Stimulated activated CD8-positive, alpha-beta memory T cell treated with anti-CD3 and anti-CD28 coated beads, Interleukin-2, amount 100 ng/mL, for 1 hour (primary cell): ENCODE results near the gene LRCH3.
"Not testable (repeated sequence)": the region's sequence is repeated elsewhere in the genome, so short reads cannot be mapped to it uniquely, and the experiment has no call there.

ENCODE experiments used
- DNase-seq, 2 donors: peaks; one replicate each; pipeline ENCODE4 v3.0.0-alpha.2; 2020; ENCODE audit warnings: low read depth in 2 of 2

The LRCH3 gene

DNA sequence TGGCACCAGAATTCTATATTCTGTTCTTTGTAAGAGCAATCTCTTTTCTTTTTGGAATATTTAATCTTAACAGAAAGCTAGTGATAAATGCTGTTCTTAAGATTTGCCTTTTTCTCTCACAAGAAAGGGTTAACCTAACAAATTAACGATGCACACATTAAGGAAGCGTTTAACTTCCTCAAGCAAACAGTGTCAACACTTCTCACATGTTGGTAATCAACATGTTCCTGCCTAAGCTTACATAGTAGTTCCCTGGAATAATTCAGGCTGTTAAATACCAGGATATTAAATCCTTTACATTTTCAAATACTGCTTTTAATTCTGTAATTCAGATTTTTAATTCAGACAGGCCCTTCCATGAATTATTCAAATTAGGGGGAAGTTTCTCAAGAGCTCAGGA is 91.5 kb downstream of the LRCH3 start:
- DNase-seq = no peak

DNA sequence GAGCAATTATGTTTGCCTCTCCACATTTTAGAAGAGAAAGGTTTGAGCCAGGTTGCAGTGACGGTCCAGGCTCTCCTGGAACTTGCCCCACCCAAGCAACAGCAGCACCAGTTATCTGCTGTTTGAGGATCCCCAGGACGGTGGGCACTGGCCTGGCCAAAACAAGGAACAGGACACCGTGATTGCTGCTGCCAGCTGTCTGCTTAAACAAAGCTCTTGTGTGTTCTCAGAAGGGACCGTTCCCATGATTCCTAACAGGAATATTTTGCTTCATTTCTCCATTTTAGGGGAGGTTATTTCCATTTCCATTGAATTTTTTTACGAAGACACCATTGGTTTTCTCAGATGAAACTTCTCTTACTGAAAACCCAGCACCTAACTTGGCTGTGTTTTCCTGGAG is 92.5 kb downstream of the LRCH3 start:
- no peak for DNase-seq

- not testable (repeated sequence) for DNase-seq
Observed at GRCh38 chr3:197884330-197884729, 93.3 kb downstream of the LRCH3 start.

GRCh38 chr3:197886052-197886451 is 95.0 kb downstream of the LRCH3 start:
- not testable (repeated sequence) for DNase-seq

DNA sequence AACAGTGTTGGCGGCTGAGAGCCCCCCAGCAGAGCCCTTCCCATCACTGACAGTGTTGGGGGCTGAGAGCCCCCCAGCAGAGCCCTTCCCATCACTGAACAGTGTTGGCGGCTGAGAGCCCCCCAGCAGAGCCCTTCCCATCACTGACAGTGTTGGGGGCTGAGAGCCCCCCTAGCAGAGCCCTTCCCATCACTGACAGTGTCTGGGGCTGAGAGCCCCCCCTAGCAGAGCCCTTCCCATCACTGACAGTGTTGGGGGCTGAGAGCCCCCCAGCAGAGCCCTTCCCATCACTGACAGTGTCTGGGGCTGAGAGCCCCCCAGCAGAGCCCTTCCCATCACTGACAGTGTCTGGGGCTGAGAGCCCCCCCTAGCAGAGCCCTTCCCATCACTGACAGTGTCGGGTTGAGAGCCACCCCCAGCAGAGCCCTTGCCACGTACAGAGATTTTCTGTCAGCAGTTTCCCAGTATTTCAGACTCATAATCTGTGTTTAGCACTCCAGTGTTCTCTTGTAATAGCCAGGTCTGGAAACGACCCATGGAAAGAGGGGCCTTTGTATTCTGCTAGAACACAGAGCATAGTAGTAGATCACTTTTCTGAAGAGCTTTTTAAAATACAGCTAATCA is 96.5 kb downstream of the LRCH3 start:
- not testable (repeated sequence) for DNase-seq

DNA sequence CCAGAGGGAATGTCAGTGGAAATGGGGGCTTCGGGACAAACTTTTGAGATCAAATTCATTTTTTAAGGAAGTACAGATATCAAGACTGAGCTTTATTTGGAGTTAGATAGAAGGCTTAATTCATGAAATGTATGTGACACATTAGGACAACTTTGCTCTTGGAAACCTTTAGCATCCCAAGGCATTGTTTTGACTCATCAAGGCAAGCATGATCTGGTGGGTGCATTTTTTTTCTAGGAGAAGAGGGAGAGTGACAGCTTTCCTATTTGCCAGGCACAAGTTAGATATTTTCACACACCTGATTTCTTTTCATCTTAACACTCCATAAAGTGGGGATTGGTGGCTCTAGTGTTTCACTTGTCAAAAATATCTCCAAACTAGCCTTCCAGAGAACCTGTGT is 97.5 kb downstream of the LRCH3 start:
- no peak for DNase-seq

GRCh38 chr3:197889204-197889930 is 98.3 kb downstream of the LRCH3 start:
- no peak for DNase-seq

GRCh38 chr3:197890693-197891092 is 99.6 kb downstream of the LRCH3 start:
- no peak for DNase-seq

GRCh38 chr3:197892162-197892561 is 101.1 kb downstream of the LRCH3 start:
- DNase-seq = no peak

GRCh38 chr3:197896421-197896820 is 105.4 kb downstream of the LRCH3 start:
- no peak for DNase-seq

- DNase-seq = no peak
Observed at GRCh38 chr3:197899833-197900478, 108.9 kb downstream of the LRCH3 start.

GRCh38 chr3:197901626-197902025 is 110.6 kb downstream of the LRCH3 start:
- DNase-seq = no peak

- DNase-seq = peak; percentile 41 to 56
Observed at GRCh38 chr3:197906023-197906849, 115.2 kb downstream of the LRCH3 start.

DNA sequence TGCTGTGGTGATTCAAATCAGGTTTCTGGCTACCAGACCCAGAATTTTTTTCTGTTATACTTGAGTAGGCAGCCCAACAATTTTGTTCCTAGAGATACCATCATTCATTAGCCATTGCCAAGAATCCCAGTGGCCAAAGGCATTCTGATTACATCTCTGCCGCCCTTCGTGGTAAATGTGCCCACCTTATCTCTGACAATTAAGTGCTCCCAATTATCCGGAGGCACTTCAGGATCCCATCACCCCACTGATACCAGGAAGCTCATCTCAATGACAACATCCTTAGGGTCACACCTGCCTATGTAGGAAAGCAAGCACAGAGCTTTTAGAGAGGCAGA is 115.8 kb downstream of the LRCH3 start:
- no peak for DNase-seq

GRCh38 chr3:197907196-197907595 is 116.1 kb downstream of the LRCH3 start:
- DNase-seq = no peak

DNA sequence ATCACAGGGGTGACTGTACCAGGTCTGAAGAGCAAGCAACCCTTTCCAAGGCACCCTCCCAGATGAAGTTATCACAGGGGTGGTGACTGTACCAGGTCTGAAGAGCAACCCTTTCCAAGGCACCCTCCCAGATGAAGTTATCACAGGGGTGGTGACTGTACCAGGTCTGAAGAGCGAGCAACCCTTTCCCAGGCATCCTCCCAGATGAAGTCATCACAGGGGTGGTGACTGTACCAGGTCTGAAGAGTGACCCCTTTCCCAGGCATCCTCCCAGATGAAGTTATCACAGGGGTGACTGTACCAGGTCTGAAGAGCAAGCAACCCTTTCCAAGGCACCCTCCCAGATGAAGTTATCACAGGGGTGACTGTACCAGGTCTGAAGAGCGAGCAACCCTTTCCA is 117.5 kb downstream of the LRCH3 start:
- not testable (repeated sequence) for DNase-seq

DNA sequence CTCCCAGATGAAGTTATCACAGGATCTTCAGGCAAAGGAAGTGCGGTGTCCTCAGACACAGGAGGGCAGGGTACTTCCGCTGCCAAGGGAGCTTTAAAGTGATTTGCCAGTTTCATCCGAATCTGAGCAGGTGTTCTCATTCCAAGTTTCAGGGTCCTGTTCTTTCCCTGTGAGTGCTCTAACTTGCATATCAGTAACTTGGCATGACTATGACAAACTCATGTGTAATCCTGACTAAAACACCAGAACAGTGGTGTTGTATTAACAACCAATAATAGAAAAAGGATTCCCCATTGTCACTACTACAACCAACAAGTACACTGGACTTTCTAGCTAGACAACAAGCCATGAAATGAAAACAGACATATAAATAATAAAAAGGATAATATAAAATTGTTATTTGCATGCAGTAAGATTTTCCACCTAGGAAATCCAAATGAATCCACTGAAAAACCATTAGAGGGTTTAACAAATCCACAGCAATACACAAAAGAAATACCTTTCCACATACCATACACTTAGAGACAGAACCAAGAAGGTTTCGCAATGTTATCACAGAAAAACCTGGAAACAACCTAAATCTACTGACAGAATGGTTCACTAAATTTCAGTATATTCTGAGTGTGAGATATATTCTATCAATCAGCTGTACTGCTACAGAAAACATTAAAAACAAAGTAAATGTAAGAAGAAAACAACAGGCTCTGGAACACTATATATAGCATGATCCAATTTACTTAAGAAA is 118.1 kb downstream of the LRCH3 start:
- no peak for DNase-seq

DNA sequence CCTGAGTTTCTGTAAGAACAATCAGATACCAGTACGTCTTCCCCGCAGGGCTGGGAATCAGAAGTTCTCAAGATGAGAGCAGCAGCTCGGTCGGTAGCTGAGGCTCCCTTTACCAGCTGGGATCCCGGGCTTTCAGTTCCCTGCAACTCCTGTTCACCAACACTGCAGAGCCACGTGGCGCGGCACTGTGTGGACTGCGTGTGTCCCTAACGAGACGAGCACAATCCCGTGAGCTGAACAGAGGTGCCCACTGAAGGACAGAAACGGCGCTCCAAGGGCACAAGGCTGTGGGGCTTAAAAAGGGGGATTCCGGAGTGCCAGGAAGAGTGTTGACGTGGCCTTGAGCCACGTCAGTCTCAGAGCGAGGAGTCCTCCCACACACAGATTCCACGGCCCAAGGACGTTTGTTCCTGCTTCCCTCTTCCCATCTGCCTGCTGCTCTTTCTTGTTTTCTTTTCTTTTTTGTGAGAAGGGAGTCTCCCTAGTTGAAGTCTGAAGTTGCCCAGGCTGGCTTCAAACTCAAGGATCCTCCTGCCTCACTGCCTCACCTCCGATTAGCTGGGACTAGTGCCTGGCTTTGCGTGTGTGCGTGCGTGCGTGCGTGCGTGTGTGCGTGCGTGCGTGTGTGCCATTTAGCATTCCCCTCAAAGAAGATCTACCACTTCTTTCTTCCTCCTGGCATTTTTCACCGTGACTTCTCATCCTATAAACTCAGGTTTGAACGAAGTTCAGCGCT is 121.9 kb downstream of the LRCH3 start:
- no peak for DNase-seq

GRCh38 chr3:197913641-197914380 is 122.8 kb downstream of the LRCH3 start:
- DNase-seq = no peak
